HG03469 (cell line): ENCODE measurements around the gene FSIP1.

ENCODE experiments used
- ATAC-seq: cut with Tn5 transposase; IDR thresholded peaks from one replicate; pipeline ENCODE4 v1.9.1; 2021; ENCODE audit warnings: mild to moderate bottlenecking, moderate library complexity, moderate number of reproducible peaks; ENCODE audit not compliant: unreplicated experiment

FSIP1 gene

DNA sequence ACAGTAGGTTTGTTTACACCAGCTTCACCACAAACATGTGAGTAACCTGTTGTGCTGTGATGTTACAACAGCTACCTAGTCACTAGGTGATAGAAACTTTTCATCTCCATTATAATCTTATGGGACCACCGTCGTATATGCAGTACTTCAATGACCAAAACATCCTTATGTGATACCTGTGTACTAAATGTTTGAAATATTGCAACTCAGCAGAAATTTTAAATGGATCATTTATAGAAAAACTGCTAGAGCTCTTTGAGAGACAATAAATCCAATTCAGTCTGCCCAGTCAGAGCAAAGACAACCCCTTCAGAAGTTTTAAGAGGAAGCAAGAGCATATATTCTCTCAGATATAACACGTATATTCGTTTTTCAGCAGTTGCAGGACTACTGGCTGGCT, 128.3 kb downstream of the FSIP1 start:
- ATAC-seq = no peak

DNA sequence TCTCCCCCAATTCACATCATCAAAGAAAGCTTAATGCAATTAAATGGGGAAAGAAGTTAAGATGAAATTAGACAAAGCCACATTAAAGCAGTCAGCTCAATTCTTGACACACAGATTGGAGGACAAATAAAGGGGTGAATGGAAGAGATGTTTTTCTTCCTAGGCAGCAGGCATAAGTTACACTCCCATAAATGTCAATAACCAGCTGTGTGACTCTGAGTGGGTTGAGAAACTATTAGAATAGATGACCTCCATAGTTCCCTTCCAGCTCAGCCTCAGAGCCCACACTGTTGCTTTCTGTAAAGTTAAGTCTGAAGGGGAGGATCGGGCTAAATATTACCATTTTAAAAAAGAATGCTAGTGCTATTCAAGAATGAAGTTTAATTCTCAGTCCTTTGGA, 130.8 kb downstream of the FSIP1 start:
- ATAC-seq = no peak

DNA sequence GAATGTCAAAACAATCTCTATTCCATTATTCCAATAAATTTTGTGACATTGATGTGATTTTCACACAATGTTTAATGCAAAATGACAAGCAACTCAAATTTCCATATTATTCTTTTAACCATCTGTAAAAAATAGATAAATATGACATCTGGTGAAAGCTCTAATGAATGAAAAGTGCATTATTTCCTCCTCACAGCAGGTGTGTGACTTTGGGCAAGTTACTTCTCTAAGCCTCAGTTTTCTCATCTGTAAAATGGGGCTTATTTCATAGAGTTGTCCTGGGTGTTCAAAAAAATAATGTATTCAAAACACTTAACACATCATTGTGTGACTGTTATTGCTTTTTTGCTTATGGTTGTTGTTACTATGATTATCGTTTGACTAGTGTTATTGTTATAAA, 131.3 kb downstream of the FSIP1 start:
- no peak for ATAC-seq

DNA sequence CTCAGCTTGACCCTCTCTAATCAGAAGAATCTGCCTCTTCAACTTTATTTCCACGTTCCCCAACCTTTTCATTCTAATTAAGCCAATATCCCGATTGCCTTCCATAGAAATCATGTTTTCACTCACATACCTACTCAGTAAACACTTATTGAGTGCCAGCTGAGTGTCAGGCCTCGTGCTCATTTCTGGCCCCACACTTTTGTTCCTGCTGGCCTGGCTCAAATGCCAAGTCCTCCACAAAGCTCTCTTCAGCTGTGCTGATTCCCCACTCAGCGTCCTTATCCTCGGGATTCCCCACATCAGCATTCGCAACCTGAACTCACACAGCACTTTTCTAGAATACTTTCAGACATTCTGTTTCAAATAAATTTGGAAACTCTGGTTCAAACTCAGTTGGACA, 132.9 kb downstream of the FSIP1 start:
- ATAC-seq = no peak

DNA sequence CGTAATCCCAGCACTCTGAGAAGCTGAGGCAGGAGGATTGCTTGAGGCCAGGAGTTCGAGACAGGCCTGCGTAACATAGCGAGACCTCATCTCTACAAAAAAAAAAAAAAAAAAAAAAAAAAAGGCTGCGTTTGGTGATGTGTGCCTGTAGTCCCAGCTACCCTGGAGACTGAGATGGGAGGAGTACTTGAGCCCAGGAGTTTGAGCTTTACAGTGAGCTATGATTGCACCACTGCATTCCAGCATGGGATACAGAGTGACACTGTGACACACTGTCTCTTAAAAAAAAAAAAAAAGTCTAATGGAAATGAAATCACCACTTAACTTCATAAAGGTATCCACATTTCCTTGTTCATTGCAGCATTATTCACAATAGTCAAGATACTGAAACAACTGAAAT, 136.2 kb downstream of the FSIP1 start:
- ATAC-seq = no peak

DNA sequence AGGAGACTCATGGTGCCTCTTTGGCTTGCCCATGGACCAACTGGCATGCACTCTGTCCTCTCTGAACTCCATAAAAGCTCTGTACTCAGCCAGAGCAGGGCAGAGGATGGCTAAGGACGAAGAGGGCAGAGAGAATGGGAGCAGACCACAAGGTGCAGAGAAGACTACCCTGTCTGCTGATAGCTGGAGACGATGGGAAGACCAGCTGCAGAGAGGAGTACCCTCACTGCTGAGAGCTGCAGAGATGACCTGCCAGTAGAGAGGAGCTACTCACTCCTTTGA, 136.7 kb downstream of the FSIP1 start:
- no peak for ATAC-seq

DNA sequence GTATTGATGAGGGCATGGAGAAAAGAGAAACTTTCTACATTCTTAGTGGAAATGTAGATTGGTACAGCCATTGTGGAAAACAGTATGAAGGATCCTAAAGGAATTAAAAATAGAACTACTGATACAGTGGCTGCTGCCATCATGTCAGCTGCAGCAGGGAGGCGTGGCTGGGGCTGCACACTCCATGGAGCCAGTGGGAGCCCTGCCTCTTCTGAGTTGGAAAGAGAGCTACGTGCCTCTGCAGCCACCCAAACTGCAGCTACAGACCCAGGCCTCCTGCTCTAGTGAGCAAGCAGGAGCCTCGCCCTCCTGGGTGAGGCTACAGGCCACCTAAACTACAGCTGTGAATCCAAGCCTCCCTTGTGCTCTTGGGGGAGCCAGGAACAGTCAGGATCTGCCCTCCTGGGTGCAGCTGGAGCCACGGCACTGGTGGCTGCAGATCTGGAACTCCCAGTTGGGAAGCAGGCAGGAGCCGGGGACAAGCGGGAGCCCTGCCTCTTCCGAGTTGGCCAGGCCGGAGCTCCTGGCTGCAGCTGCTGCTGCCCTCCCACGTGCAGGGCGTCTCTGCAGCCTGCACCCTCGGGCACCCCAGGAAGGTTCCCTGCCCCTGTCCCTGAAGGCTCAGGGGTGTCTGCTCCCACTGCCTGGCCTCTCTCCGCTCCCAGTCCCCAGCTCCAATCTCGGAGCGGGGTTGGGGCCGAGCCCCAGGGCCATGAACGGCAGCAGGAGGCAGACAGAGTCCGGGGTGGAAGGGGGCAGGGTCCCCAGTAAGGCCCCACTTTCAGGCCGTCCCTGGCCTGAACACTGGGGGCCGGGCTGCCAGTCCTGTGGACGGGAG, 137.3 kb downstream of the FSIP1 start:
- ATAC-seq = no peak

DNA sequence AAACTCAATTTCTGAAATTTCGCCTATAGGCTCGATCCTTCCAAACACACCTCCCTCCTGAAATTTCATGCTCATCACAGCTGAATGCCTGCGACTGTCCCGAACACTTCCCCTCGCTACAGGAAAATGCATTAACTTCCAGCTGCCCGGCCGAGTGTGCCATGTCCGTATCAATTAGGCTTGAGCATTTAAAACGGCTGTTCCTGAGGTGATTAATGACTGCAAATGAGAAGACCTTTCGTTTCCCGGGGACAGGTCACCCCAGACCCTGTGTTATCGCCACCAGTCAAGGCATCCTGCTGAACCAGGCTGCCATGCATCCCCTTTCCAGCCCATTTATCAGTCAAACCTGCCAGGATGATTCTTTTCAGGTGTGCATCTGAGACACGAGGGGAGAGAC, 138.5 kb downstream of the FSIP1 start:
- ATAC-seq = no peak

DNA sequence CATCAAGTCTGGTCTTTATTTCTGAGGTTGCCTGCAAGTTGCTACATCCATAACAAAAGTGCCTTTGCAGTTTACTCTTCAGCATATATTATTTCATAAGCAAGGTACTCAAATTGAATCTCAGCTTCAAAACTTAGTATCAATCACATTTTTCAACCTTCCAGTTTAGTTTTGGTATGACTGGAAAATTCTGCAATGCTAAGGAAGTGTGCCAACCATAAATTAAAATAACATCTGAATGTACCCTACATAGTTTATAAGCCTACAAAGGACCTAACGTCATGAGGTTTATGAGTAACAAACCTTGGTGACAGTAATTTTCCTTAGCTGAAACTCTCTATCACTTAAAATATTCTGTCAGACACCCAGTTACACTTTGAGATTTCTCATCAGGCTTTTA, 138.9 kb downstream of the FSIP1 start:
- no peak for ATAC-seq

DNA sequence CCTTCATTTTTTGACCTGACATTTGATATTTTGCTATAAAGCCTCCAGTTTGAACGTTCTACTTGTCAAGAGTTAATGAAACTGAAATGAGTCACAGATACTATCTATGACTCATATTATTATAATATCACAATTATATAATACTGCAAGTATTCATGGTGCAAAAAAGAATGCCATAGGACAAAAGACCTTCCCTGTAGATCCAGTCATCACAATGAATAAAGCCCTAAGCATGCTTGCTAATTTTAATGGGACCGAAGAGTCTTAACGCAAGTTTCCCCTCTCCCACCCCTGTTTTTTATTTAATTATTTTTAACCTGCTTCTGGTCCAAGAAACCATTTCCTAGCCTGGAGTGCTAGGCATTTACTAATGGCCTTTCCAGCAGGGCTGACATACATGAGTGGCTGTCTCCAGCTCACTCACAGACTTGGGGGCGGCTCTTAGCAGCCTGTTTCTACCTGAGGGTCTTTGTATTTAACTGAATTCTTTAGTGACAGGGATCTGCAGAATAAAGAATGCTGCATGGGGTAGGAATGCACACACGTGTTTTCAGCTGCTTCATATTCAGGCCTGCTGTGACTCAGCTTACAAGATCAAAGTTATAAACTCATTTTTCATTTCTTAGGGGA, 140.5 kb downstream of the FSIP1 start:
- ATAC-seq = no peak

DNA sequence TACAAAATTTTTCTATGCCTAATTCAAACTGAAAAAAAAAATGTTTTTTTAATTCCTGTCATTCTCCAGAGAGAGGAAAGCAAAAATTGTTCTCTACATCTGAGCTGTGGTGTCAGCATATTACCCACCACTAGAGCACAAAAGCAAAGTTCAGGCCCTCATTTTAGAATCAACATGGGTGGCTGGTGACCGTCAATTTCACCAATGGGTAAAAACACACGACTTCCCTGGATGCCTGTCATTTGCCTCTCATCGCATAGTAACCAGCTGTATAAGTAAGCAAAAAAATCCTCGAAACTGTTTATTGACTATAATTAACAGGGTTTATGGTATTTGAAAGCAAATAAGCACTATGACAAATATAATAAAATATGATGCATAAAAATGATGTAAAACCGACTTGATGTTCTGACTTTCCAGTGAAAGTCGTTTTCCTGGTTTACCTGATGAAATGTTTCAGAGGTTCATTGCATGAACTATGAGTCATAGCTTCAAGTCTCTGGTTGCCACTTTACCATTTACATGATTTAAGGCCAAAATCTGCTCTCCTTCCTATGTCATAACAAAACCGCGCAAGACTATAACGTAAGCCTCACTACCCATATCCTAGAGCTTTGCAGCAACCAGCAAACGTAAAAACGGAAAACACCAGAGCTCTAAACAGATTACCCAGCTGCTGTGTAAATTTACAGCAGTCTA, 141.3 kb downstream of the FSIP1 start:
- no peak for ATAC-seq

DNA sequence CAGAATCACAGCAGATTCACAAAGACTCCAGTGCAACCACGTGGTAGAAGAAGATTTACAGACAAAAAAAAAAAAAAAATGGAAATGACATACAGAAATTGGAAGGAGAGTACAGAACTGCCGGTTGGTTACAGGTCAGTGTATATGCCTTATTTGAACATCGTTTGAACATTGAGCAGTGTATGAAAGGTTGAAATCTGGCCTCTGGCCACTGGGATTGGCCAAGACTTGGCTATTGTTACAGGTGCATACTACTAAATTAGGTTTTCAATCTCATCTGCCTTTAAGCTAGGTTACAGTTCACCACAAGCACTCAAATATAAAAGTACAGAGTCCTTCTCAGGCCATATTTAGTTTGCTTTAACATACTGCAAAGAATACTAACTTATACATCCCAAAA, 142.0 kb downstream of the FSIP1 start:
- no peak for ATAC-seq

DNA sequence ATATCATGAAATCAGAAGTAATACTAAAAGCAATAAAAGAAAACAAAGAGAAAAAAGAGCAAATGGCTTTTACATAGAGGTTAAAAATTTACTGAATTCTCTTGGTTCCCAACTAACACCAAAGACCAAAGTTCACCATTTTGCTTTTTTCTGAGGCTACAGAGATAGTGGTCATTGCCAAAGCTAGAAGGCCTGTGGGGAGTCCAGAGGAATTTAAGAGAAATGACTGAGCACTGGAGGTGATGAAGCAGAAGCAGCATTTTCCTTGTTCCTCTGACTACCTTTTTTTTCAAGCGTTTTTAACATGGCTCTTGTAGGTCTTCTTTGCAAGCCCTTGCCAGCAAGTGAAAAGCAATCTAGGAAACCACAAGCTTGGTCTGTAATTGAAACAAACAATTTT, 143.6 kb downstream of the FSIP1 start:
- no peak for ATAC-seq

DNA sequence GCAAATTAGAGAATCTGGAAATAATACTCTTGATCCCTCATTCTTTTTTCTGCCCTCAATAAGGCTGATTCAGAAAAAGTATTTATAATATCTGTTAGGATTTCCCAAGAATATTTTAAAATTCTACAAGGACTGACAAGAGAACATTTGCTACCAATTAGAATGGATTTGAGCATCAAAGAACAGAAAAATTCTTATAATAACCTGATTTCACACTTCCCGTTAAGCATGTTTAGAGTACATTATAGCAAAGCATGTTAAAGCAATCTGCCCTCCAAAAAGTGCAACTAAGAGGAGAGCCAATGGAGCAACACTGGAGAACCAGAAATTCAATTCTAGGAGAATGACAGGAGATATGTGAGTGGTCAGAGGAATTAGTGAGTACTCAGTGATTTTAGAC, 144.6 kb downstream of the FSIP1 start:
- no peak for ATAC-seq

DNA sequence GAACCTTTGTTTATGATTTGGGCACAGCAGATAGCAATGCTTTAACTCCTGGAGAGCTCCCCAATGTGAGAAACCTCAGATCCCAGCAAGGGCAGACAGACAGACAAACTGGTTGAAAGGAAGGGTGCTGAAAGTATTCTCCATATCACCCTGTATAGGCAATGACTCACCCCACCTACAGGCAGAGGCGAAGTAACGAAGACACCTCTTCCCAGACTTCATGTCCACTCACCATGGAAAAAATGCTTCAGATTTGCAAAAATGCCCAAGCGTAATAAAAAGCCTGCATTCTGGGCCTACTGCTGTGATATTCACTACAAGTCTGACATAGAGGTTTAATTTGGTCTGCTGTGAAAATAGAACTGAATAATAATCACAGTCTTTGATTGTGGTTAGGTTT, 151.3 kb downstream of the FSIP1 start:
- no peak for ATAC-seq

DNA sequence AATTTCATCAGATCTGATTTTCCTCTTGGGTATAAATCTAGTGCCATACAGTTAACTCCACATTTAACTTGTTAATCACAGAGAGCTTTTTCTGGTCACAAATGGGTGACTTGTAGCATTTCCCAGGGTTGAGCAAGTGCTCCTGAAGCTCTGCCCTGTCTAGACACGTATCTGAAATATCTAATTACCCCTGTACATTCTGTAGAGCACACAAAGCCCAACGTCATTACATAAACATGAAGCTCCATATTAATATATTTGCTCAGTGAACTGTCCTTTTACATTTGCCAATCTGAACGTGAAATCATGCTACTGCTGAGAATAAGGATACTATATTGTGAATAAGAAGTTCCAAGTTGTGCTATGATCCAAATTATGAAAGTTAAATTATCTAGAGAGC, 152.7 kb downstream of the FSIP1 start:
- ATAC-seq = no peak

DNA sequence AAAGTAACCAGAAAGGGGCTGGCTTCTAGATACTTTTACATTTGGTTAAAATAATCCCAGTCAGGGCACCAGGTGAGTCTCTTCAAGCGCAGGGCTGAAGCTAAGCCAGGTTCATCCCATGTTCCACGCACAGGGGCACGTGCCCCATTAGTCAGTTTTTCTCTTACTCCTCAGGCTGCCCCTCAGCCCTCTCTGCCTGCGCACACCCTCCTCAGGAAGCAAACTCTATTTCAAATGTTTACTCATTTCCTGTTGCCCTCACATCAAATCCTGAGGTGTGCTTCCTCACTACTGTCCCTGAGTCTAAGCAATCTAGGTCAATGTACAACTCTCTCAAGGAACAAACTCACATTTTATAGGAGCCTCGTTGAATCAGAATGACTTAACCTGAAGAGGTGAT, 153.3 kb downstream of the FSIP1 start:
- ATAC-seq = no peak

DNA sequence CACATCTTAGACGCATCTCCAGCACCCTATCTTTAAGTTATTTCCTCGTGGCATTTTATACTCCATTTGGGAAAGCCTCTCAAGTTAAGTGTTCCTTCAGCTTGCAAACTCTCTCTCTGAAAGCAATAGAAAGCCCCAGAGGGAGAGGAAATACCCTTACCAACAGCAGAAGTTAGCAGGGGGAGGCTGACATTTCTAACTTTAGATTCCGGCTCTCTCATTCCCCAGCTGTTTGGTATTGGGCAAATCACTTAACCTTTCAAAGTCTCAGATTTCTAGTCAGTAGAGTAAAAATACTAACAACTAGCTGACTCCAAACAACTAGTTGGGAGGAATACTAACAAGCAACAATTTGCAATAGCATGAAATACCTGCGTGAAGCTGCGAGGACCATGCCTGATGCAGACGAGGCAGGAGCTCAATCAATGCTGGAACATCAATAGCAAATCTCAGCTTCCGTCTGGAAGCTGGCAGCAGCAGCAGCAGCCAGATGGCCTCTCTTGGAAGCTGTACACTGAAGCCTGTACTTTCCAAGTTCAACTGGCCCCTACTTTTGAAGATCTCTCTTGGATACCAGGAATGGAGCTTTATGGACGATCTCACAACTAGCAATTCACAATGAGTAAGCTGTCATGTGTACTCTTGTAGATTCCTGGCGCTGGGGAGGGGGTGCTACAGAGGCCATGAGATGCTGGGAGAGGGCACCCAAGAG, 153.9 kb downstream of the FSIP1 start:
- ATAC-seq = no peak

DNA sequence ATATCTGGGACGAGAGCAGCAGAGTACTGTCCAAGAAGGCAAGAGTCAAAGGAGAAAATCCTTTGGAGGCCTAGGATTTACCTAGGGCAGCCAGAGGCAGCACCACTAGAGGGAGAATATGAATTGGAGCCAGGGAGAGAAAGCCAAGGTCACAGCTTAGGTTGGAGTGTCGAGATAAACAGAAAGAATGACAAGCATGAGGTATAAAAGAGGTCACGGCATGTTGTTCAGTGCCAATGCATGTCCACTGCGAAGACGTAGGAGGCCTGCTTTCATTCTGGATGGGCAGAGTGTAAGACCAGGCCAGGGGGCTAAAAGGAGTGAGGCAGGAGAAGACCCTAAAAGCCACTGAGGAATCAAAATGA, 154.5 kb downstream of the FSIP1 start:
- ATAC-seq = no peak

DNA sequence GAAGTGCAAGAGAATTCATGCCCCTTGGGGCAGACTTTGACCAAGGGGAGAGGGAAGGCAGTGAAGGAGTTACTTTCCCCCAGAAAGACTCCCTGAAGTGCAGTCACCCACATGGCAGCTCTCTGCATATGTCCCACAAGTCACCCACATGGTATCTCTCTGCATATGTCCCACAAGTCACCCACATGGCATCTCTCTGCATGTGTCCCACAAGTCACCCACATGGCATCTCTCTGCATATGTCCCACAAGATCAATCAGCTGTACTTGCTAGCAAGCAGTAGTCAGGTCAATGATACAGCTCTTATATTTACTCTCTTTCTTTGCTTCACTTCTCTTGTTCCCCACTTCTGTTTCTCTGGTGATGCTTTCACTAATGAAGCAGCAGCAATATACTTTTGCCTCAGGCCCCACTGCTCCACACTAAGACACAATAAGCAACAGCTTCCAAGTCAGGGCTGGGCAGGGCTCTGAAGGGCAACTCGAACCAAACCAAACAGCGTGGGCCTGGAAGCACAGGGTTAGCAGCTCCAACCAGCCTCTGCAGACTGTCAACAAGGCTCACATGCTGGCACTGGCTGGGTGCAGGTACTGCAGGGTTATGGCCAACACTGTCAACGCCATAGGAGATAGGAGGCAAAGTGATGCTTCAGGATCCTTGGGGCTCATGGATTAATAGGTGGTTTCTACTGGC, 155.0 kb downstream of the FSIP1 start:
- ATAC-seq = no peak

DNA sequence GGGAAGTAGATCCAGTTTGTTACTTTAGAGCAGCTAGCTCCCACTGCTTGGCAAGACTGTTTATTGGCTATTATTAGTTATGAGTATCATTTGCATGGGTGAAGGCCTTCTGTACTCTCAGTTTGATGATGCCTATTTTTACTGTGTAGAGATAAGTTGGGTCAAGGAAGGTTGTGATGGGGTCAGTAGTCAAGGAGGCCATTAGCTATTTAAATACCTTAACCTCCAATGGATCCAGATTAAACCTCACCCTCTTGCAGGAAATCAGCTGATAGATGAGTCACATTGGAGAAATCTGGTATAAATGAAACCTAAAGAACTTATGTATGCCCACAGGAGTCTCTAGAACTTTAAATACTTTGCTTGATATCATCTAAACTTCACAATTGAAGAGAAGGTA, 156.8 kb downstream of the FSIP1 start:
- no peak for ATAC-seq
